ENCODE data around the gene ZFP62. TPM values are rescaled to one million over a fixed set of nuclear protein-coding genes. Genes with fewer than 3 reads are reported as not detected.

The ZFP62 gene
- total RNA-seq, 1 experiment from 2014 or later, result 30.7 TPM

DNA sequence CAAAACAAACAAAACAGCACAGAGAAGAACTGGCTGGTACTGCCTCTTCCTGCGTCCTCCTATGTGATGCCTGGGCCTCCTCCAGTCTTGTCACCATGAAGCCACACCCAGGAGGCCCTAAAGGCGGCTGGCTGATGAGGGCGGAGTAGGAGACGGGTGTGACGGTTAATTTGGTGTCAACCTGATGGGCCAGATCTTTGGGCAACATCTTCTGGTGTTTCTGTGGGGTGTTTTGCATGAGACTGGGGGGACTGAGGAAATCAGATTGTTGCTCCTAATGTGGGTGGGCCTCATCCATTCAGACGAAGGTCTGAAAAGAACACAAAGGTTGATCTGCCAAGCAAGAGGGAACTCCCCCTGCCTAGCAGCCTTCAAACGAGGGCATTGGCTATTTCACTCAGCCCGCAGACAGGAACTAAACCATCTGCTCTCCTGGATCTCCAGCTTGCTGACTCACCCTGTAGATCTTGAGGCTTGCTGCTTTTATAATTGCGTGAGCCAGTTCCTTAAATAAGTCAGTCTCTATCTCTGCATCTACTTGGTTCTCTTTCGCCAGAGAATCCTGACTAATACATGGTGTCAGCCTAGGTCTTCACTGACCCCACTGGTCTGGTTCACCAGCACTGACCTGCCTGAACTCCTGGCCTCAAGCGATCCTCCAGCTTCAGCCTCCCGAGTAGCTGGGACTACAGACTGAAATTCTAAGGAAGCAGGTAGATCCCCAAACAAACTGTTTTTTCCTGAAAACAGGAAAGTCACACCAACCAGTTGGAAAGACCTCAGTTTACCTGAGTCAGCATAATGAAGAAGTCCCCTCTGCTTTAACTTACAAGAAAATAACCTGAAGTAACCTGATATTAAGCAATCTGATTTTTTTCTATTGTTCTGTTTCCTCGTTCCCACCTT, 12.8 kb upstream of the ZFP62 start:
- intact Hi-C loops (cut with micrococcal nuclease), result no loop called here
- no peak for TF ChIP-seq JUND (IDR thresholded peaks at IDR 0.05)
- TF ChIP-seq ZFX (IDR thresholded peaks at IDR 0.05), result no peak
- TF ChIP-seq, protein P1, sequence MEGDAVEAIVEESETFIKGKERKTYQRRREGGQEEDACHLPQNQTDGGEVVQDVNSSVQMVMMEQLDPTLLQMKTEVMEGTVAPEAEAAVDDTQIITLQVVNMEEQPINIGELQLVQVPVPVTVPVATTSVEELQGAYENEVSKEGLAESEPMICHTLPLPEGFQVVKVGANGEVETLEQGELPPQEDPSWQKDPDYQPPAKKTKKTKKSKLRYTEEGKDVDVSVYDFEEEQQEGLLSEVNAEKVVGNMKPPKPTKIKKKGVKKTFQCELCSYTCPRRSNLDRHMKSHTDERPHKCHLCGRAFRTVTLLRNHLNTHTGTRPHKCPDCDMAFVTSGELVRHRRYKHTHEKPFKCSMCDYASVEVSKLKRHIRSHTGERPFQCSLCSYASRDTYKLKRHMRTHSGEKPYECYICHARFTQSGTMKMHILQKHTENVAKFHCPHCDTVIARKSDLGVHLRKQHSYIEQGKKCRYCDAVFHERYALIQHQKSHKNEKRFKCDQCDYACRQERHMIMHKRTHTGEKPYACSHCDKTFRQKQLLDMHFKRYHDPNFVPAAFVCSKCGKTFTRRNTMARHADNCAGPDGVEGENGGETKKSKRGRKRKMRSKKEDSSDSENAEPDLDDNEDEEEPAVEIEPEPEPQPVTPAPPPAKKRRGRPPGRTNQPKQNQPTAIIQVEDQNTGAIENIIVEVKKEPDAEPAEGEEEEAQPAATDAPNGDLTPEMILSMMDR (IDR thresholded peaks at IDR 0.05 in 2 of 3, conservative IDR thresholded peaks at IDR 0.05 in 1 of 3; ENCODE audit: borderline replicate concordance in 1 of 3, insufficient read depth in 1 of 3, low read depth in 2 of 3, low read length in 2 of 3), result no peak
- no peak for TF ChIP-seq RAD21 (IDR thresholded peaks at IDR 0.05; ENCODE audit: low read depth)
- no peak for TF ChIP-seq EZH2 (IDR thresholded peaks at IDR 0.05)
- TF ChIP-seq YY1 (IDR thresholded peaks at IDR 0.05; ENCODE audit: extremely low read depth, insufficient replicate concordance, low read depth, low read length), result no peak
- TF ChIP-seq CEBPB (IDR thresholded peaks at IDR 0.05; ENCODE audit: low read depth), result no peak
- no peak for TF ChIP-seq SP1 (IDR thresholded peaks at IDR 0.05; ENCODE audit: low read depth)
- TF ChIP-seq, protein P2, sequence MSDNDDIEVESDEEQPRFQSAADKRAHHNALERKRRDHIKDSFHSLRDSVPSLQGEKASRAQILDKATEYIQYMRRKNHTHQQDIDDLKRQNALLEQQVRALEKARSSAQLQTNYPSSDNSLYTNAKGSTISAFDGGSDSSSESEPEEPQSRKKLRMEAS (IDR thresholded peaks at IDR 0.05), result no peak
- no peak for TF ChIP-seq TCF7L2 (IDR thresholded peaks at IDR 0.05; ENCODE audit: borderline replicate concordance, extremely low read depth, insufficient read depth, insufficient read length)
- no peak for TF ChIP-seq EGR1 (IDR thresholded peaks at IDR 0.05; ENCODE audit: low read depth)
- H3K27me3 ChIP-seq (ENCODE audit: insufficient read depth, low read length), result no peaks in the 10 kb centered on the region
- DNase-seq (ENCODE audit: low read depth, low spot score) (no peak), ATAC-seq (no peak)
- no peak overlapping the region for H3K4me2 ChIP-seq (ENCODE audit: low read length)
- BruUV-seq (replicated peaks), result no TSS peak
- H3K9ac ChIP-seq (ENCODE audit: low read length), result no peak overlapping the region
- no peak overlapping the region for H3K4me3 ChIP-seq (replicated peaks in 1 of 2; ENCODE audit: low read depth in 1 of 2, low read length in 2 of 2)
- RAD21 ChIA-PET (ENCODE audit: low non-redundant PET in 1 of 2, low total read pairs in 2 of 2, uncharacterized antibody in 2 of 2, unreplicated experiment in 2 of 2), result no interaction called here
- no peaks in the 10 kb centered on the region for H3K79me2 ChIP-seq (ENCODE audit: insufficient read depth, low read length)
- no peaks in the 10 kb centered on the region for H4K20me1 ChIP-seq (ENCODE audit: insufficient read depth)
- CTCF ChIA-PET, result no interaction called here
- no peaks in the 10 kb centered on the region; the same call in 1 of the 2 replicates for H3K9me2 ChIP-seq (ENCODE audit: insufficient read depth)
- POLR2A ChIA-PET, result no interaction called here
- peaks cover 0 to 9% of the 10 kb centered on the region in 2 experiments; a peak in 1 of 4 replicates for H3K4me1 ChIP-seq (ENCODE audit: control insufficient read depth in 1 of 2, insufficient read depth in 2 of 2, low read length in 2 of 2)
- no peak overlapping the region for H3K27ac ChIP-seq (ENCODE audit: low read depth, low read length)
- H3K36me3 ChIP-seq (ENCODE audit: control insufficient read depth in 1 of 2, insufficient read depth in 2 of 2, low read length in 2 of 2), result no peaks in the 10 kb centered on the region
- no peak overlapping the region for H2AFZ ChIP-seq (ENCODE audit: low read depth, low read length, poor library complexity, severe bottlenecking)
- H3K9me3 ChIP-seq (ENCODE audit: control insufficient read depth in 1 of 2, insufficient read depth in 1 of 2, low read depth in 1 of 2, low read length in 2 of 2), result no peaks in the 10 kb centered on the region
